T-helper 2 cell treated with Interferon-gamma antibody and Interleukin-4, amounts not matched to agents 5 μg/mL and 100 μg/mL, for 36 hours (primary cell): ENCODE data around the gene TIGD3.

Experiments used
- DNase-seq: peaks from one replicate; pipeline ENCODE4 v3.0.0; 2021; ENCODE audit warnings: low spot score
- H3K27ac Mint-ChIP-seq: one replicate; pipeline ENCODE4 v1.8.0; 2021; ENCODE audit warnings: mild to moderate bottlenecking, mixed read lengths
- H3K27me3 Mint-ChIP-seq: one replicate; pipeline ENCODE4 v1.8.0; 2021; ENCODE audit warnings: low read depth, mixed read lengths
- H3K36me3 Mint-ChIP-seq: one replicate; pipeline ENCODE4 v1.8.0; 2021; ENCODE audit warnings: low read depth, mixed read lengths
- H3K4me1 Mint-ChIP-seq: one replicate; pipeline ENCODE4 v1.8.0; 2021; ENCODE audit warnings: low read depth, mixed read lengths
- H3K4me3 Mint-ChIP-seq: one replicate; pipeline ENCODE4 v1.8.0; 2022; ENCODE audit warnings: mild to moderate bottlenecking, moderate library complexity, mixed read lengths
- H3K9me3 Mint-ChIP-seq: one replicate; pipeline ENCODE4 v1.8.0; 2021; ENCODE audit warnings: mixed read lengths

The TIGD3 gene

DNA sequence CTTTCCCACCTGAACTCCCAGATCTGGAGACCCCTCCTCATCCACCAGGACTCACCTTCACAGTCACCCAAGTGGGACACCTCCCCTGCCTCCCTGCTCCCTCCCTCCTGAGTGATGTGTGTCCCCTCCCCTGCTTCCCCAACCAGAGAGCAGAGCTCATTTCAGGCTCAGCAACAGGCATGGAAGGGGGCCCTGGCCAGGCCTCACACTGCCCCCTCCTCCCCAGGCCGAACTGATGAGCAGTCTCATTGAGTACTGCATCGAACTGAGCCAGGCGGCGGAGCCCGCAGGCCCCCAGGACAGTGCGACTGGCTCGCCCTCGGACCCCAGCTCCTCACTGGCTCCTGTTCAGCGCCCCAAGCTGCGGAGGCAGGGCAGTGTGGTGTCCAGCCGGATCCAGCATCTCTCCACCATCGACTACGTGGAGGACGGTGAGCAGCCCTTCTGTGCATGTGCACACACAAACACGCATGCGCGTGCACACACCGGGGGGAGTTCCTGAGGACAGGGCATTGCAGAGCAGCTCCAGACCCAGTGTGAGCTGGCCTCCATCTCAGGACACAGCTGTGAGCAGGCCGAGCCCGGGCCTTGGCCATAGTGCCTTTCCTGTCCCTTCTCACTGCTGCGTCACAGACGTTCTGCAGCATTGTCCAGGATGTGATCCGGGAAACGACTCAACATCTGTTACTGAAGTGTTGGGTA, 50.2 kb downstream of the TIGD3 start:
- no peak overlapping the region for H3K4me3 Mint-ChIP-seq
- DNase-seq: no peak
- no peaks in the 10 kb centered on the region for H3K27me3 Mint-ChIP-seq
- no peaks in the 10 kb centered on the region for H3K9me3 Mint-ChIP-seq
- peaks cover 3% of the 10 kb centered on the region for H3K4me1 Mint-ChIP-seq
- H3K36me3 Mint-ChIP-seq: peaks cover 21% of the 10 kb centered on the region
- H3K27ac Mint-ChIP-seq: no peak overlapping the region
